GM12892 (cell line): Measurements from ENCODE around the gene ZNF385D.

Source experiments
- POLR2A ChIP-seq: IDR thresholded peaks from 2 replicates; pipeline ENCODE4 v1.6.1; 2011; ENCODE audit warnings: low read depth, low read length, control low read depth
- TAF1 ChIP-seq: IDR thresholded peaks from 2 replicates; pipeline ENCODE4 v1.6.1; 2011; ENCODE audit warnings: low read depth, mild to moderate bottlenecking, control low read depth, low read length, borderline replicate concordance

- TF ChIP-seq POLR2A (no peak), TAF1 (no peak)
These were observed 85.4 kb downstream of the ZNF385D start for GRCh38 chr3:21665444-21666100.
